Measurements from ENCODE around the gene SSUH2. TPM values are rescaled to one million over a fixed set of nuclear protein-coding genes. Genes with fewer than 3 reads are reported as not detected.

The SSUH2 gene
- total RNA-seq, 4 donors from 2014 or later, result 0.62 TPM; not detected in 3

DNA sequence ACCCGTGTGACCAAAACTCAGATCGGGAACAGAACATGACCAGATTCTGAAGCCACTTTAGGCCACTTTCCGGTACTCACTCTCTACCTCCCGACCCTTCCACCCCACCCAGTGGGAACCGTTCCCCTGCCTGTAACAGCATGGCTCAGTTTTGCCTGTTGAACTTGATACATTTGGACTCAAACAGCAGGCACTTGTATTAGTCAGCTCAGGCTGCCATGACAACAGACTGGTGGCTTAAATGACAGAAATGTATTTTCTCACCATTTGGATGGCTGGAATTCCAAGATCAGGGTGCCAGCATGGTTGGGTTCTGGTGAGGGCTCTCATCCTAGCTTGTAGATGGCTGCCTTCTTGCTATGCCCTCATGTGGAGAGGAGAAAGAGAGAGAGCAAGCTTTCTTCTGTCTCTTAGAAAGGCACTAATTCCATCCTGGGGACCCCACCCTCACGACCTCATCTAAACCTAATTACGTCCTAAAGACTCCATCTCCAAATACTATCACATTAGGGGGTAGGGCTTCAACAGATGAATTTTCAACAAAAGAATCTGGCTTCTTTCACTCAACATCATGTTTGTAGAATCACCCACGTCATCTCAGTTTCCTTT lies 9.3 kb upstream of the SSUH2 start:
- Histone ChIP-seq H3K9me3 (no peaks in the 10 kb centered on the region), H3K36me3 (no peaks in the 10 kb centered on the region), H3K27me3 (no peaks in the 10 kb centered on the region), H3K27ac (no peak overlapping the region), H3K4me1 (peaks cover 9% of the 10 kb centered on the region), H3K4me3 (no peak overlapping the region)
- DNase-seq (ENCODE audit: low spot score in 2 of 2), result no peak
- TF ChIP-seq CTCF (IDR thresholded peaks at IDR 0.05), result no peak
- TF ChIP-seq POLR2AphosphoS5 (IDR thresholded peaks at IDR 0.05), result no peak
- no peak for TF ChIP-seq POLR2A (IDR thresholded peaks at IDR 0.05)
- no peak for TF ChIP-seq EP300 (IDR thresholded peaks at IDR 0.05)
- 92% methylated on average over 8 of the region's 8 CpGs for WGBS

DNA sequence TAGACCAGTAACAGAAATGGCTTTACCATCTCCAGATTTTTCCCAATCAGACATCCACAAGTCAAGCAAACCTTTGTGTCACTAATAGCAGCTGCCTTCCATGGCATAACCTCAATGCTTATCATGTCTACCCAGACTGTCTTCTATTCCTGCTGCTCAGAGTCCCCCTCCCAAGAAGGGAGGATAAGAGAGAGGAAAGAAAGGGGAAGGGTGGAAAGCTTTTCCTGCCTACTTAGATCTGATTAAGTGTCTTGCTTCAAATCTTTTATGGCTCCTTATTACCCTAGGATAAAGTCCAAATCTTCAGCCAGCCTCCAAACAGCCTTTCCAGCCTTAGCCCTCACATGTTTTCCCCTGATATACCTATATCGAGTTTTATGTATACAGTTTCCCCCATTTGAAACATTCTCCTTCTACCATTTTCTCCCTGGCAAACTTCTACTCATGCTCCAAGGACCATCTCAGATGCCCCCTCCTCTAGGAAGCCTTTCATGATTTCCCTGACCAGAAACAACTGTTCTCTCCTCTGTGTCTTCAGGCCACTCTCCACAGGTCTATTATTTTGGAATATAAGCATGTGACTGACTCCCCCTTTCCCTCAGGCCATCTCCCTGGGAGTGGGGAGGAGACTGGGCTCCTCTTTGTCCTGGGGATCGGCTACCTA lies 7.9 kb upstream of the SSUH2 start:
- no peak for DNase-seq (ENCODE audit: low spot score in 2 of 2)
- no peaks in the 10 kb centered on the region for H3K9me3 ChIP-seq
- WGBS, result 70% methylated on average over 2 of the region's 2 CpGs
- no peaks in the 10 kb centered on the region for H3K36me3 ChIP-seq
- no peaks in the 10 kb centered on the region for H3K27me3 ChIP-seq
- no peak overlapping the region for H3K27ac ChIP-seq
- no peak overlapping the region for H3K4me3 ChIP-seq
- H3K4me1 ChIP-seq, result no peaks in the 10 kb centered on the region
- TF ChIP-seq EP300 (IDR thresholded peaks at IDR 0.05) (no peak), POLR2AphosphoS5 (IDR thresholded peaks at IDR 0.05) (no peak)

GRCh38 chr3:8651418-8652323 lies 7.1 kb upstream of the SSUH2 start:
- Histone ChIP-seq H3K27ac (no peak overlapping the region), H3K9me3 (no peaks in the 10 kb centered on the region), H3K36me3 (no peaks in the 10 kb centered on the region), H3K4me1 (no peaks in the 10 kb centered on the region), H3K27me3 (no peaks in the 10 kb centered on the region), H3K4me3 (no peak overlapping the region)
- no peak for TF ChIP-seq POLR2A (IDR thresholded peaks at IDR 0.05)
- TF ChIP-seq POLR2AphosphoS5 (IDR thresholded peaks at IDR 0.05), result no peak
- no peak for TF ChIP-seq EP300 (IDR thresholded peaks at IDR 0.05)
- TF ChIP-seq CTCF (IDR thresholded peaks at IDR 0.05), result no peak
- DNase-seq (ENCODE audit: low spot score in 2 of 2), result no peak
- WGBS, result 68% methylated on average over 12 of the region's 12 CpGs

- Histone ChIP-seq H3K27ac (no peak overlapping the region), H3K27me3 (no peaks in the 10 kb centered on the region), H3K36me3 (no peaks in the 10 kb centered on the region), H3K4me1 (no peaks in the 10 kb centered on the region), H3K4me3 (no peak overlapping the region), H3K9me3 (no peaks in the 10 kb centered on the region)
- TF ChIP-seq EP300 (IDR thresholded peaks at IDR 0.05) (no peak), POLR2AphosphoS5 (IDR thresholded peaks at IDR 0.05) (no peak), POLR2A (IDR thresholded peaks at IDR 0.05) (no peak), CTCF (IDR thresholded peaks at IDR 0.05) (no peak)
- 51% methylated on average over 12 of the region's 13 CpGs for WGBS
- no peak for DNase-seq (ENCODE audit: low spot score in 2 of 2)
Observed at GRCh38 chr3:8650583-8651416, 6.2 kb upstream of the SSUH2 start.

DNA sequence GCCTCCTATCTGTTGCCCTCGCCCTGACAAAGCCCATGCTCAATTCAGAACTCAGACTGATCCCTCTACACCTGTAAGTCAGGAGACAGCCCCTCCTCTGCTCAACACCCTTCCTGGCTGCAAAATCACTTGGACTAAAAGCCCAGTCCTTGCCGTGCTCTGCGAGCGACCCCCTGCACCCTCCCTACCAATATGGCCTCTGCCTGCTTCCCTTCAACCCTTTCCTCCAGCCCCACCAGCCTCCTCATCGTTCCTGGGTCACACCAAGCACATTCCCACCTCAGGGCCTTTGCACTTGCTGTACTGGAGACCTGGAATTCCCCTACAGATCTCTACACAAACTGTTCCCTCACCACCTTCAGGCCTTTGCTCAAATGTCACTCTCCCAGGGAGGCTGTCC lies 5.2 kb upstream of the SSUH2 start:
- Histone ChIP-seq H3K9me3 (no peaks in the 10 kb centered on the region), H3K4me3 (no peak overlapping the region), H3K4me1 (no peaks in the 10 kb centered on the region), H3K36me3 (no peaks in the 10 kb centered on the region), H3K27ac (no peak overlapping the region), H3K27me3 (peaks cover 2% of the 10 kb centered on the region)
- DNase-seq (ENCODE audit: low spot score in 2 of 2), result no peak
- 93% methylated on average over 5 of the region's 5 CpGs for WGBS
- no peak for TF ChIP-seq POLR2AphosphoS5 (IDR thresholded peaks at IDR 0.05)
- TF ChIP-seq EP300 (IDR thresholded peaks at IDR 0.05), result no peak
- no peak for TF ChIP-seq CTCF (IDR thresholded peaks at IDR 0.05)
- no peak for TF ChIP-seq POLR2A (IDR thresholded peaks at IDR 0.05)

Measured in suprapubic skin (tissue), 4 donors.